ENCODE results near the gene MCTP1.

DNA sequence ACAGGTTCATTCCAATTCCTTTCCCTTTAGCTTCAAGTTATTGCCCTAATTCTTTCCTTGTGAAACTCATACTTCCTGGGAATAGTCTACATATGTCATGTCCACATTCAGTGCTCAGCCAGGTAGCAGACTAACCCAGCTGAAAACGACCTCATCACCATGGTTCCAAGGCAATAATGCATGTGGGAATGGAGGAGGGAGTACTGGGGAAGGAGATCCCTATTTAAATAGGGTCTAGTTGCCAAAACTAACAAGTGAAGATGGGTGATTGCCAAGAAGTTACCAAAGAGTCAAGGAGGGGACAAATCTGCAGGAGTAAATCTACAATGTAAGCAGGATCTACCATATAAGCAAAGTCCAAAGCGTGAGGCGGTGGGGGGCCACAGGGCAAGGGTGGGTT lies 47.3 kb upstream of the MCTP1 start:
- TF ChIP-seq, protein P1, sequence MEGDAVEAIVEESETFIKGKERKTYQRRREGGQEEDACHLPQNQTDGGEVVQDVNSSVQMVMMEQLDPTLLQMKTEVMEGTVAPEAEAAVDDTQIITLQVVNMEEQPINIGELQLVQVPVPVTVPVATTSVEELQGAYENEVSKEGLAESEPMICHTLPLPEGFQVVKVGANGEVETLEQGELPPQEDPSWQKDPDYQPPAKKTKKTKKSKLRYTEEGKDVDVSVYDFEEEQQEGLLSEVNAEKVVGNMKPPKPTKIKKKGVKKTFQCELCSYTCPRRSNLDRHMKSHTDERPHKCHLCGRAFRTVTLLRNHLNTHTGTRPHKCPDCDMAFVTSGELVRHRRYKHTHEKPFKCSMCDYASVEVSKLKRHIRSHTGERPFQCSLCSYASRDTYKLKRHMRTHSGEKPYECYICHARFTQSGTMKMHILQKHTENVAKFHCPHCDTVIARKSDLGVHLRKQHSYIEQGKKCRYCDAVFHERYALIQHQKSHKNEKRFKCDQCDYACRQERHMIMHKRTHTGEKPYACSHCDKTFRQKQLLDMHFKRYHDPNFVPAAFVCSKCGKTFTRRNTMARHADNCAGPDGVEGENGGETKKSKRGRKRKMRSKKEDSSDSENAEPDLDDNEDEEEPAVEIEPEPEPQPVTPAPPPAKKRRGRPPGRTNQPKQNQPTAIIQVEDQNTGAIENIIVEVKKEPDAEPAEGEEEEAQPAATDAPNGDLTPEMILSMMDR (conservative IDR thresholded peaks at IDR 0.05; ENCODE audit: low read length), result no peak
- TF ChIP-seq EZH2phosphoT487 (IDR thresholded peaks at IDR 0.05; ENCODE audit: borderline replicate concordance, low read depth, low read length), result no peak
